Measurements from ENCODE around the gene PNLIP.

The PNLIP gene

DNA sequence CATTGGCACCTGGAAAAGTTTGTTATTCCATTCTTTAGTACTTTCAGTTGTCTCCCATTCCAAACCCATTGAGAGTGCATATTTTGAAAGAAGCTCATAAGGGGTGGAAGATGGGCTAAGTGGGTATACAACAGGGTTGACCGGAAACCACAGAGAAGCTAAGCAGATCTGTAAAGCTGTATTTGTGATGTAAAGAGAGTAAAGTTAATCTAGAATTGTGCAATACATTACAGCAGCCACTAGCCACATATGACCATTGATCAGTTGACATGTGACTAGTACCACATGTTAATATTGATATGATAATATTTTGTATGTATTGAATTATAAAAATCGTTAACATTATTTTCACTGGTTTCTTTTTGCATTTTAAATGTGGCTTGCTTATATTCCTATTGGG lies 4.9 kb upstream of the PNLIP start:
- no peak overlapping the region for H3K4me3 ChIP-seq (ENCODE audit: low read length)
- no peaks in the 10 kb centered on the region for H4K20me1 ChIP-seq (ENCODE audit: control insufficient read depth, insufficient read depth, low read depth, low read length)
- TF ChIP-seq, protein P1, sequence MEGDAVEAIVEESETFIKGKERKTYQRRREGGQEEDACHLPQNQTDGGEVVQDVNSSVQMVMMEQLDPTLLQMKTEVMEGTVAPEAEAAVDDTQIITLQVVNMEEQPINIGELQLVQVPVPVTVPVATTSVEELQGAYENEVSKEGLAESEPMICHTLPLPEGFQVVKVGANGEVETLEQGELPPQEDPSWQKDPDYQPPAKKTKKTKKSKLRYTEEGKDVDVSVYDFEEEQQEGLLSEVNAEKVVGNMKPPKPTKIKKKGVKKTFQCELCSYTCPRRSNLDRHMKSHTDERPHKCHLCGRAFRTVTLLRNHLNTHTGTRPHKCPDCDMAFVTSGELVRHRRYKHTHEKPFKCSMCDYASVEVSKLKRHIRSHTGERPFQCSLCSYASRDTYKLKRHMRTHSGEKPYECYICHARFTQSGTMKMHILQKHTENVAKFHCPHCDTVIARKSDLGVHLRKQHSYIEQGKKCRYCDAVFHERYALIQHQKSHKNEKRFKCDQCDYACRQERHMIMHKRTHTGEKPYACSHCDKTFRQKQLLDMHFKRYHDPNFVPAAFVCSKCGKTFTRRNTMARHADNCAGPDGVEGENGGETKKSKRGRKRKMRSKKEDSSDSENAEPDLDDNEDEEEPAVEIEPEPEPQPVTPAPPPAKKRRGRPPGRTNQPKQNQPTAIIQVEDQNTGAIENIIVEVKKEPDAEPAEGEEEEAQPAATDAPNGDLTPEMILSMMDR (IDR thresholded peaks at IDR 0.05; ENCODE audit: low read depth, low read length, poor library complexity, severe bottlenecking): no peak
- TF ChIP-seq EZH2phosphoT487 (IDR thresholded peaks at IDR 0.05; ENCODE audit: borderline replicate concordance, low read length): no peak
- no peak overlapping the region for H3K27ac ChIP-seq (ENCODE audit: low read depth, low read length)
- H3K4me2 ChIP-seq (ENCODE audit: low read length): no peak overlapping the region
- no peaks in the 10 kb centered on the region for H3K9me3 ChIP-seq (ENCODE audit: control insufficient read depth, insufficient read depth, low read length)
- H3K9me2 ChIP-seq (replicated peaks; ENCODE audit: control insufficient read depth, low read length): no peaks in the 10 kb centered on the region
- H3F3A ChIP-seq (ENCODE audit: control insufficient read depth, insufficient read depth): no peaks in the 10 kb centered on the region
- no peaks in the 10 kb centered on the region for H3K4me1 ChIP-seq (ENCODE audit: control insufficient read depth, low read length)
- no peaks in the 10 kb centered on the region for H3K79me2 ChIP-seq (ENCODE audit: control insufficient read depth, low read length)
- H3K27me3 ChIP-seq (ENCODE audit: control insufficient read depth, low read length): no peaks in the 10 kb centered on the region
- no peaks in the 10 kb centered on the region for H3K36me3 ChIP-seq (ENCODE audit: control insufficient read depth, low read length)

DNA sequence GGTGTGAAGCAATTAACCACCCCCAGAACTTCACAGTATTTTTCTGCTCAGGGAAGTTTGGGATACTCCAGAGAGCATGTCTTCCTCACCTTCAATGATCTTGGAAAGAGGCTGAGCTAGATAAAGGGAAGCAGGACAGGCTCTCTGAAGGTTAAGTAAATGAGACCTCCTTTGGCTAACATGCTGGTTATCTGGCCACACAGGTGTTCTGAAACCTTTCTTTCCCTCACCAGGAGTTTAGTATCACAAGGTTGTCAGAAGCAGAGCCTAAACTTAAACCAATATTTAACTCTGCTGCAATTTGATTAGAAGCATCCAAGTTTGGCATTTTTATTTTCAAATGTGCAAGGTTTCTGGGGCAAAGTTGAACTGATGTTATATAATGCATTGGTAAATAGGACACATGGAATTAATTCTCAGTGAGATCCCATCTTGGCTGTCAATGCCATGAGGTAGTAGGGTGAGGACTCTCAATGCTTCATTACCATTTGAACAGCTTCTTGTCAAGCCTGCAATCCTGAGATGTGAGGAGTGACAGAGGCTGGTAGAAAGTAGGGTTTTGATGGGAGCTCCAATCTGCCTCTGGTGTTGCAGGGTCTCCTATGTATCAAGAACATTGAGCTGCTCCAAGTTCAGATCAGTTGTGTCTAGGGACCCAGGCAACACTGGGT lies 3.6 kb upstream of the PNLIP start:
- H3F3A ChIP-seq (ENCODE audit: control insufficient read depth, insufficient read depth): no peaks in the 10 kb centered on the region
- no peak for TF ChIP-seq EZH2phosphoT487 (IDR thresholded peaks at IDR 0.05; ENCODE audit: borderline replicate concordance, low read length)
- TF ChIP-seq, protein P1 (IDR thresholded peaks at IDR 0.05; ENCODE audit: low read depth, low read length, poor library complexity, severe bottlenecking): no peak
- H3K79me2 ChIP-seq (ENCODE audit: control insufficient read depth, low read length): no peaks in the 10 kb centered on the region
- no peaks in the 10 kb centered on the region for H3K9me2 ChIP-seq (replicated peaks; ENCODE audit: control insufficient read depth, low read length)
- no peak overlapping the region for H3K27ac ChIP-seq (ENCODE audit: low read depth, low read length)
- H3K4me1 ChIP-seq (ENCODE audit: control insufficient read depth, low read length): no peaks in the 10 kb centered on the region
- no peaks in the 10 kb centered on the region for H4K20me1 ChIP-seq (ENCODE audit: control insufficient read depth, insufficient read depth, low read depth, low read length)
- no peak overlapping the region for H3K4me3 ChIP-seq (ENCODE audit: low read length)
- no peak overlapping the region for H3K4me2 ChIP-seq (ENCODE audit: low read length)
- no peaks in the 10 kb centered on the region for H3K27me3 ChIP-seq (ENCODE audit: control insufficient read depth, low read length)
- no peaks in the 10 kb centered on the region for H3K9me3 ChIP-seq (ENCODE audit: control insufficient read depth, insufficient read depth, low read length)
- no peaks in the 10 kb centered on the region for H3K36me3 ChIP-seq (ENCODE audit: control insufficient read depth, low read length)

DNA sequence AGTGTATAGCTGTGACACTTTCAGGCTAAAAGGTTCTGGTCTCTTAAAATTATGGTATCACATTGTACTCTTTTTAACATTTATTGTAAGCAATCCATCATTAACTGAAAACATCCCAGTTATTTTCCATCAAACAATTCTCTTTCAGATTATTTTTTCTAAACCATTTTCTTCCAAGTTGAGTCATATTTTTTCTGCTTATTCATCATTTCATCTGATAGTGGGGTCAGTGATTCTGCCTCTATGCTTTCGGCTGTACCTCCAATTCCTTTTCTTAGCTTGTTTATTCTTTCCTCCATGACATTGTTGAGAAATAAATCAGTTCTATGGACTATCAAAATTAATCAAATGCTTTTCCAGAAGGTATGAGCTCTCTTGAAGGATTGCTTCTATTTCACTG lies 609 bp upstream of the PNLIP start:
- H3K27ac ChIP-seq (ENCODE audit: low read depth, low read length): no peak overlapping the region
- H3F3A ChIP-seq (ENCODE audit: control insufficient read depth, insufficient read depth): no peaks in the 10 kb centered on the region
- no peaks in the 10 kb centered on the region for H3K4me1 ChIP-seq (ENCODE audit: control insufficient read depth, low read length)

More for the DNA sequence above, 609 bp upstream of the PNLIP start:
- Histone ChIP-seq H3K4me2 (ENCODE audit: low read length) (no peak overlapping the region), H3K79me2 (ENCODE audit: control insufficient read depth, low read length) (no peaks in the 10 kb centered on the region), H4K20me1 (ENCODE audit: control insufficient read depth, insufficient read depth, low read depth, low read length) (no peaks in the 10 kb centered on the region), H3K9me2 (replicated peaks; ENCODE audit: control insufficient read depth, low read length) (no peaks in the 10 kb centered on the region), H3K4me3 (ENCODE audit: low read length) (no peak overlapping the region), H3K27me3 (ENCODE audit: control insufficient read depth, low read length) (no peaks in the 10 kb centered on the region), H3K9me3 (ENCODE audit: control insufficient read depth, insufficient read depth, low read length) (no peaks in the 10 kb centered on the region), H3K36me3 (ENCODE audit: control insufficient read depth, low read length) (no peaks in the 10 kb centered on the region)
- TF ChIP-seq, protein P1 (IDR thresholded peaks at IDR 0.05; ENCODE audit: low read depth, low read length, poor library complexity, severe bottlenecking): no peak
- no peak for TF ChIP-seq EZH2phosphoT487 (IDR thresholded peaks at IDR 0.05; ENCODE audit: borderline replicate concordance, low read length)

All from DOHH2 (cell line).